Hematopoietic multipotent progenitor cell treated with erythropoietin and hydrocortisone succinate and interleukin-3 and kit ligand, for 15 days (in vitro differentiated cells): ENCODE data around the gene EPAS1.

ENCODE experiments used
- DNase-seq: peaks from one replicate; pipeline ENCODE4 v3.0.0-alpha.2; 2015; ENCODE audit warnings: low spot score

EPAS1 gene

DNA sequence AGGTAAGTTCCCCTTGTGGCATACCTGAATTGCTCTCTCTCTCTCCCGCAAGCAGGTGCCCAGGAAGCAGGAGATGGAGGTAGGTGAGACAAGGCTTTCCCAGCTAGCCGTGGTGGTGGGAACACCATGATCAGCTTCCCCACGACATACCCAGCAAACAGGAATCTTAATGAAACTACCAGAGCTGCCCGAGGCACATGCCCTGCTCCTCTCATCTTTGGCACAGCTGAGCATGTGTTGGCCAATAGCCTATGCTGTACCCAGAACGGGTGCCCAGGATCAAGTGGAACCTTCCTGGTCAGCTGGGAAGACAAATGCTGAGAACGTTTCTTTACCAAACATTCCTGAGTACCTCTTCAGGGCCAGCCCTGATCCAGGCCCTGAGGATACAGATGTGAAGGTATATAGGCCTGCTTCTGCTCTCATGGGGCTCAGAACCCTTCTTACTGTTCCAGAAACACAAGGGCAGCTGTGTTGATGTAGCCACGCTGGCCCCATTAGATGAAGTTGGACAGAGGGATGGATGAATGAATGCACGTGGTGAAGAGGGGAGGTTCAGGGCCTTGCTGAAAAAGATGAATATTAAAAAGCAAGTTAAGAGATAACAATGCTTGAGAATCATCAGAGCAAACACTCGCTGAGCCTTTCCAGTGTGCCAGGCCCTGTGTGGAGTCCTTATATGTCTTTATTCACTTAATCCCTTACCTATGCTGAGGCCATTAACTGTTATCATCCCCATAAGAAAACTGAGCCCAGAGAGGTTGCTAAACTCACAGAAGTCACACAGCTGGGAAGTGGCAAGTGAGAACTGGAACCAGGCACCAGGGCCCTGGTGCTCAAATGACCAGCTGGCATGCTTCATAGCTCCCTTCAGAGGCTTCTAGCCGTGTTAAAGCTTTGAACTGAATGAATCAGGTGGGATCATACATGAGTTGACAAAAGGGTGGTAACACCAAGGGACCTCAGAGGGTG is 113.4 kb downstream of the EPAS1 start:
- no peak for DNase-seq

- DNase-seq, result no peak
These were observed 114.0 kb downstream of the EPAS1 start for GRCh38 chr2:46411245-46411641.

DNA sequence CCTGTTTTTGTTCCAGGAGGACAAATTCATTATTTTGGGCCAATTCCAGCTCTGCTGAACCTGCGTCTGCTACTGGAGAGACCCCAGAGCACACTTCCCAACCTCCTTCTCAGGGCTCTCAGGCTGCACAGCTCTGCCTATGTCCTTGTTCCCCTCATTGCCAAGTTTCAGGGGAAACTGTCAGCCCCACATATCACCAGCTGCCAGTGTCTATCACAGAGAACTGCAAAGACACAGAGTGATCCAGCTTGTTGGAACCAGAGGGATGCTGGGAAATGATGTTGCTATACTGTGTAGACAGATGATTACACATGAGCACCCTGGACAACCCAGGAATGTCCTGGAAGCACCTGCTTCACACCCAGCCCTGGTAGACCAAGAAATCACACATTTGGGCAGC is 114.8 kb downstream of the EPAS1 start:
- no peak for DNase-seq

- DNase-seq, result no peak
These were observed 115.9 kb downstream of the EPAS1 start for GRCh38 chr2:46413111-46413510.

GRCh38 chr2:46413631-46414030 is 116.4 kb downstream of the EPAS1 start:
- no peak for DNase-seq

- no peak for DNase-seq
These were observed 117.5 kb downstream of the EPAS1 start for GRCh38 chr2:46414701-46415100.

DNA sequence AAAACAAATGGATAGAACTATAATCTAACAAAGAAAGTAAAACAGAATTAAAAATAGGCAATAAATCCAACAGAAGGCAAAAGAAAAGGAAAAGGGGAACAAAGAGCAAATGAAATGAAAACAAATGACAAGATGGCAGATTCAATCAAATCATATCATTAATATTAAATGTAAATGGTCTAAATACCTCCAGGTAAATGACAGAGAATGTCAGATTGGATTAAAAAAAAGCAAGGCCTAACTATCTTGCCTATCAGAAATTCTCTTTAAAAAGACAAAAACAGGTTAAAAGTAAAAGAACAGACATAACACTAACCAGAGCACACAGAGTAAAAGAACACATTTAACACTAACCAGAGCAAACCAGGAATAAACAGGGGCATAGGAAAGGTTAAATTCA is 119.1 kb downstream of the EPAS1 start:
- no peak for DNase-seq

DNA sequence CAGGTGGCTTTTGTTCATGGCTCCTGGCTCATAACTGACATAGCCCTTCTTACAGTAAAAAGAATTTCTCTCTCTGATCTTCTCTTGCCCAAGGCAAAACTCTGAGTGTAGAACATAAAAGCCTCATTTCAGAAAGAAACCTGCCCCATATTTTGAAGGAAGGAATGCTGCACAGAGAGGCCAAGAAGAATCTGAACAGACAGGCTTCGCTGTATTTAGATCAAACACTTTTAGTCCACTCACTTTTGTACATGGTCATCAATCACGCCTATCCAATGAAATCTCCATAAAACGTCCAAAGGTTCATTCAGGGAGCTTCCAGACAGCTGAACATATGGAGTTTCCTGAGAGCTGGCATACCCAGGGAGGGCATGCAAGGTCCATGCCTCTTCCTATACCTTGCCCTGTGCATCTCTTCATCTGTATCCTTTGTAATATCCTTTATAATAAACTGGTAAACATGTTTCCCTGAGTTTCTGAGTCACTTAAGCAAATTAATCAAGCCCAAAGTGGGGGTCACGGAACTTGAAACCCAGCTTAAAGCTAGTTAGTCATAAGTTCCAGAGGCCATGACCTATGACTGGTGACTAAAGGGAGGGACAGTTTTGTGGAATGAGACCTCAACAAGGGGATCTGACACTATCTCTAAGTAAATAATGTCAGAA is 119.7 kb downstream of the EPAS1 start:
- no peak for DNase-seq

DNA sequence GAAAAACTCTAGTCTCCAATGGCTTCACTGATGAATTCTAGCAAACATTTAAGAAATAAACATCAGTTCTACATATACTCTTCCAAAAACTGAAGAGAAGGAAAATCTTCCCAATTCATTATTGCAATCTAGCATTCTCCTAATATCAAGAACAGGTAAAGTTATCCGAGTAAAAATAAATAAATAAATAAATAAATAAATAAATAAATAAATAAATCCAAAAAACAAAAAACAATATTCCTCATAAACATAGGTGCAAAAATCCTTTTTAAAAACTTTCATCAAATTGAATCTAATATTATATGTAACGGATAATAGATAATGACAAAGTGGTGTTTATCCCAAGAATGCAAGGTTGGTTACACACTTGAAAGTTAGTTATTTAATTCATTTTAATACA is 123.7 kb downstream of the EPAS1 start:
- DNase-seq, result no peak

GRCh38 chr2:46421361-46421760 is 124.2 kb downstream of the EPAS1 start:
- DNase-seq, result no peak

DNA sequence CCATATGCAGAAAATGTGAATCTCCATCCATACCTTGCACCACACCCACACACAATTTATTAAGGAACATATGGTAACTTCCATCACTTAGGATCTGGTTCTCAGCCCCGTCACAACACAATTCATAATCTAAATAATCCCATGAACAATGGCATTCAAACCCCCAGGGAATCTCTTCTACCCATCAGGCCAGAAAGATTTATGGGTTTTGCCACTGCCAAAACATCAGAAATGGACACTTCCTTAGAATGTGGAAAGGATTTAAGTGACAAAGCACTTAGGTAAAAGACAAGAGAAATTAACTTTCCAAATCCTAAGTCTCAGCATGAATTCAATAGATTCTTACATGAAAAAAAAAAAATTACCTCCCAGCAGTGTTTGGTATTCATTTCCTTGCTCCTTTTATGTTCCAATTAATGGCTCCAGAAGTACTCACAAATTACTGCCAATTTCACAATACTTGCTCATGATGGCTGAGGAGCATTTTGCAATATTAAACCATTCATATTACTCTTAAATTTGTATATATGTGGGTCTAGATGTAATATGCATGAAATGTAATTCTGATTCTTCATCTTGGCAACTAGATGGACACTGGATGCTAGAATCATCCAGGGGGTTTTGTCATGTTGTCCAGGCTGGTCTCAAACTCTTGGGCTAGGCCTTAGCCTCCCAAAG is 125.6 kb downstream of the EPAS1 start:
- DNase-seq, result no peak

DNA sequence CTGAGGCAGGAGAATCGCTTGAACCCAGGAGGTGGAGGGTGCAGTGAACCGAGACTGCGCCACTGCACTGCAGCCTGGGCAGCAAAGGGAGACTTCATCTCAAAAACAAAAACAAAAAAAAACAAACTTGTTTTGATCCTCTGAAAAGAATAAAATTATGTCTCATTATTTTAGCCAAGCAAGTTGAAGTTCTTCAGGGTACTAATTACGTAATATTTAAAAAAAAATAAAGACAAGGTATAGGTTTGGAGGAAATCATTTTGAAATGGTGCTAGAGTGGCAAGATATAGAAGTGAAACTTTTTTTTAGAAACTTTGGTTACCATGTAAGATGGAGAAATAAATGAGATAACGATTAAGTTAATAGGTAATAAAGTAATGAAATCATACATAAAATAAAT is 127.7 kb downstream of the EPAS1 start:
- no peak for DNase-seq

- no peak for DNase-seq
These were observed 131.8 kb downstream of the EPAS1 start for GRCh38 chr2:46428911-46429436.

DNA sequence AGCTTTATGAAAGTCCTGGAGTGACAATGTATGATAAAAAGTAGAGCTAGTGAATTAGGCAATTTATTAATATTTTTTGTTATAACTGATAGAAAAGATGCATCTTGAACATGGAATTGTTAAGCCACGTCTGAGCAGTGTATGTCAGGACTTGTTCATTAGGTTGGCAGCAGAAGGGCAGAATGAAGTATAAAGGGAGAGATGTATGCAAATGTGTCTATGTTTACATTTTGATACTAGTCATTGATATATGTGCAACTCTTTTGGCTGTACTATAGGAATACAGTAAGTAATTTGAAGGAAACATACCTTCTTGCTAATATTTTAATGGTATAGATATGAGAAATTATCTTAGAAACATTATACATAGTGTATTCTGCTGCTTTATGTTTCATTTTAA is 133.2 kb downstream of the EPAS1 start:
- no peak for DNase-seq

DNA sequence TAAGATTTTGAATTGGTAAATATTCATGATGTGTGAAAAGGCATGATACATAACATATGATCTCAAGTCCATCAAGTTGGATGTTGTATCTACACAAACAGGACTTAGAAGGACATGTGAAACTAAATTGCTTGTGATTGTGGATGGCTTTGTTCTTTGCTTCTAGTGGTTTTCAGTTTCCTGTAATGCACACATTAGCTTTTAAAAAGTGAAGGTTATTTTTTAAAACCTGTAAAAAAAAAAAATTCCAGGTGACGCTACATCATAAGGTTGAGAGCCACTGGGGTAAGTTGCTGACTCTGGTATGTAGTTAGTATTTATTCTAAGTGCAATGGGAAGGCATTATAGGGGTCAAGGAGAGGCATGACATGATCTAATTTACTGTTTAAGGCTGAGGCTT is 133.8 kb downstream of the EPAS1 start:
- DNase-seq, result no peak

DNA sequence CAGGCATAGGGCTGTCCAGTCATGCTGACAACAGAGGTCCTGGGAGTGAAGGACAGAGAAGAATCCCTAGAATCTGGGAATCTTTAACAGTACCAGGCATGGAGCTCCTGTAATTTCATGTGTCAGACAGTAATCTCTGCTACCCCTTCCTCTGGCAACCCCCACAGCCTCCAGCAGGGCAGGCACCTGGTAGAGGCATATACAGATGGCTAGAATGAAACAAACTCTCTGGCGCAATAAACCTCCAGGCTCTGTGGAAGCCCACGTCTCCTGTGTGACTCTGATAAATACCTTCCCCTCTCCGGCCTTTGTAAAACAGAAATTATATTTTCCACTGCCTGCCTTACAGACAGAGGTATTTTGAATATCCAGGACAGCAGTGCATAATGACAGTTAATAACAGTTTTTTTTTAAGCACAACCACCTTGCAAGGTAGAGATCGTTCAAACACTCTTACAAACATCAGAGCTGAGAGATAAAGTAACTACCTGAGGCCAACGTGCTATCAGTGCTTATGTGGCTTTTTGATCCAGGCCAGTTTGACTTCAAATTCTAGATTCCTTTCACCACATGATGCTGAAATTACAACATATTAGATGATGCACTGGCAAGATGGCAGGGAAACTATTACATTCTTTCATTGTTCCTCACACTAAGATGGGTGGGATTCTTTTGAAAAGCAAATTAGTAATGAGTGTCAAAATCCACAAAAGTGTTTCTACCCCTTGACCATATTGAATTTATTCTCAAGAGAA is 134.5 kb downstream of the EPAS1 start:
- DNase-seq, result no peak

DNA sequence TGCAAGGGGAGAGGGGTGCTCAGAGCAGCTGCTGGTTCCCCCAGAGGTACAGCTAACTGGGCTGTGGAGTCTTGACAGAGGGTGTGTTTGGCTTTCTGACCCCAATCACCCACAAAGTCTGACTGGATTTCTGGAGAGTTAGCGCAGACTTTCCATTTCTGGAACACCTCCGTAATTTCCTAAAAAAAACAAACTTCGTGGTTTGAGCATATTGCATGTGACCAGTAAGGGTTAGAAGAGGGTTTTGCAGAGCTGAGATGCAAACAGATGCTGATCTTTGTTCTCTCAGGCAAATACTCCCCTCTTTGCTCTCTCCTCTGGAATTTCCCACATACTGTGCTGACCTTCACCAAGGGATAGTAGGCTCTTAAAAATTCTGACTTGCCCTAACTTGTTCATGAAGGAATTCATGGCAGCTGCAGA is 137.7 kb downstream of the EPAS1 start:
- no peak for DNase-seq

GRCh38 chr2:46435353-46435752 is 138.1 kb downstream of the EPAS1 start:
- no peak for DNase-seq

DNA sequence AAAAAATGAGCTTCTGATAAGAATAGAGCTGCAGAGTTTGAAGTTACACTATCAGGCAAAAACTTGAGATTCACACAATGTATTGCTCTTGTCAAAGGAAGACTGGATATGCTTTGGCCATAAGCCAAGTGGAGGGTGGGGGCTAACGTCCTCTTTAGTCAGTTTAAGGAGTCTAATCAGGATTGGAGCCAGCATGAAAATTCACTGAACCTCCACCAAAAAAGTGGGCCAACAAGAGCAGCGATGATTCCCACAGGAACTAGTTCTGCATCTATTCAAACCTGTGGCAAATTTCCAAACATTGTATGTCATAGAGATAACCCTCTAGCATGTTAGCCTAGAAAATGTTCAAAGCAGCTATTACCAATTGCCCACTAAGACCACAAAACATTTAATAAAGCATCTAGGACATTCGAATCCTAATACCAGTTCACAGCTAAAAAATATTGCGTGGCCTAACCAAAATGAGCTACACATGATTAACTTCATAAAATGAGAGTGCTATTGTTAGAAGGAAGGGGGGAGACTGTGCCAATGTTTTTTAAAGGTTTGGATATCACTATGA is 138.7 kb downstream of the EPAS1 start:
- no peak for DNase-seq
